GM19468 (cell line): Measurements from ENCODE around the gene MPP3.

ENCODE experiments used
- ATAC-seq: cut with Tn5 transposase; IDR thresholded peaks from one replicate; pipeline ENCODE4 v1.9.1; 2021; ENCODE audit warnings: mild to moderate bottlenecking, moderate library complexity, moderate number of reproducible peaks; ENCODE audit not compliant: unreplicated experiment; ENCODE audit errors: extremely low read depth

The MPP3 gene

GRCh38 chr17:43779145-43780125, 53.5 kb downstream of the MPP3 start:
- no peak for ATAC-seq

- peak; percentile 47 for ATAC-seq
Observed at GRCh38 chr17:43778337-43779144, 54.4 kb downstream of the MPP3 start, which contains the start of gene DUSP3. Gene DUSP3, minus strand, starts transcription at chr17:43778977. Its CDS starts 53 bp downstream, at chr17:43778924.

GRCh38 chr17:43774304-43775250, 58.4 kb downstream of the MPP3 start:
- no peak for ATAC-seq

- no peak for ATAC-seq
Observed at GRCh38 chr17:43772877-43773648, 59.9 kb downstream of the MPP3 start.

GRCh38 chr17:43771463-43771862, 61.5 kb downstream of the MPP3 start:
- ATAC-seq: no peak

- ATAC-seq: no peak
Observed at GRCh38 chr17:43770957-43771356, 62.0 kb downstream of the MPP3 start.

GRCh38 chr17:43769859-43770258, 63.1 kb downstream of the MPP3 start:
- no peak for ATAC-seq

GRCh38 chr17:43769426-43769825, 63.5 kb downstream of the MPP3 start:
- no peak for ATAC-seq

GRCh38 chr17:43768943-43769342, 64.0 kb downstream of the MPP3 start:
- no peak for ATAC-seq

- no peak for ATAC-seq
Observed at GRCh38 chr17:43768382-43768781, 64.6 kb downstream of the MPP3 start.

GRCh38 chr17:43767713-43768059, 65.3 kb downstream of the MPP3 start:
- ATAC-seq: no peak

- no peak for ATAC-seq
Observed at GRCh38 chr17:43767053-43767712, 65.8 kb downstream of the MPP3 start.

- no peak for ATAC-seq
Observed at GRCh38 chr17:43766413-43767052, 66.4 kb downstream of the MPP3 start.

- no peak for ATAC-seq
Observed at GRCh38 chr17:43760254-43760852, 72.6 kb downstream of the MPP3 start.

GRCh38 chr17:43759836-43760235, 73.1 kb downstream of the MPP3 start:
- ATAC-seq: no peak

GRCh38 chr17:43758497-43759174, 74.3 kb downstream of the MPP3 start, which contains the start of gene SOST:
Gene SOST, minus strand, starts transcription at chr17:43758791. Its CDS starts 50 bp downstream, at chr17:43758741.
- ATAC-seq: no peak

- no peak for ATAC-seq
Observed at GRCh38 chr17:43758086-43758485, 74.9 kb downstream of the MPP3 start.
